ENCODE results near the gene PAXX. TPM values are rescaled to one million over a fixed set of nuclear protein-coding genes. Genes with fewer than 3 reads are reported as not detected.

PAXX gene
- total and polyA plus RNA-seq, 4 donors = 27.8 to 192 (median 41.0) TPM

DNA sequence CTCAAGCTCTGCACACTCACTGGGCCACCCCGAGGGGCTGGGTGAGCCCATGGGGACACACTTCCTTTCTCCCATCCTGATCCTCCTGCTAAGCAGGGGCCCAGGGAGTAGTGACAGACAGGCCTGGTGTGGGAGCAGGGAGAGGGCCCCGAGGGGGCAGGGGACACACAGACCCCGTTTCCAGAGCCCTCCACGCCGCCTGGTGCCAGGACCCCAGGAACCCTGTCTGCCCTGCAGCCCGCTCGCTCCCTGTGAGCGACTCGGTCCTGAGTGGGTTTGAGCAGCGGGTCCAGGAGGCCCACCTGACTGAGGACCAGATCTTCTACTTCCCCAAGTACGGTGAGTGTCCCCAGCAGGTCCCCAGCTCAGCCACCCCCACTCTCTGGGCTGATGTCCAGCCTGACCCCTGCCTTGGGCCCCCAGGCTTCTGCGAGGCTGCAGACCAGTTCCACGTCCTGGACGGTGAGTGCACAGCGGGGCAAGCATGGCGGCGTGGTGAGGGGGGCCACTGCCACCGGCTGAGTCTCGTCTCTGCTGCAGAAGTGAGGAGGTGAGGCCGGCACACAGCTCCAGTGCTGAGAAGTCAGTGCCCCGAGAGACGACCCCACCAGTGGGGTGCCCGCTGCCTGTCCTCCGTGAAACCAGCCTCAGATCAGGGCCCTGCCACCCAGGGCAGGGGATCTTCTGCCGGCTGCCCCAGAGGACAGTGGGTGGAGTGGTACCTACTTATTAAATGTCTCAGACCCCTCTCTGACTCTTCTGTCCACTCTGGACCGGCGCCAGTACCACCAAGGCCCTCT is 45.8 kb upstream of the PAXX start:
- intact Hi-C loops (cut with DNase I) = loop anchor here (5.0 to 10.0 kb wide), 4 partner anchors 46 to 162 kb away; partner anchors contain the start of genes TRAF2 (in 2 of the 2), FUT7 (in 1 of the 2) and PAXX (in 1 of the 2)
- no peak overlapping the region for H3K27ac ChIP-seq (ENCODE audit: low read depth in 1 of 2, low read length in 2 of 2)
- no peaks in the 10 kb centered on the region for H3K9me3 ChIP-seq (ENCODE audit: control insufficient read depth, low read length)
- peak in 1 of 2 donors; percentile 48 for DNase-seq
- H3K4me3 ChIP-seq (ENCODE audit: low read length in 2 of 2) = no peak overlapping the region
- H3K27me3 ChIP-seq (ENCODE audit: control insufficient read depth in 1 of 2, insufficient read depth in 2 of 2, low read length in 1 of 2) = no peaks in the 10 kb centered on the region
- 79 to 80% methylated on average over 27 of the region's 27 CpGs for WGBS, 2 donors
- ATAC-seq (ENCODE audit: low FRiP score) = no peak
- H3K36me3 ChIP-seq (ENCODE audit: control insufficient read depth in 1 of 2, insufficient read depth in 2 of 2, low read length in 1 of 2) = peaks cover 0 to 2% of the 10 kb centered on the region in 2 donors
- no peaks in the 10 kb centered on the region for H3K4me1 ChIP-seq (ENCODE audit: control insufficient read depth in 1 of 2, insufficient read depth in 2 of 2, low read length in 2 of 2)

DNA sequence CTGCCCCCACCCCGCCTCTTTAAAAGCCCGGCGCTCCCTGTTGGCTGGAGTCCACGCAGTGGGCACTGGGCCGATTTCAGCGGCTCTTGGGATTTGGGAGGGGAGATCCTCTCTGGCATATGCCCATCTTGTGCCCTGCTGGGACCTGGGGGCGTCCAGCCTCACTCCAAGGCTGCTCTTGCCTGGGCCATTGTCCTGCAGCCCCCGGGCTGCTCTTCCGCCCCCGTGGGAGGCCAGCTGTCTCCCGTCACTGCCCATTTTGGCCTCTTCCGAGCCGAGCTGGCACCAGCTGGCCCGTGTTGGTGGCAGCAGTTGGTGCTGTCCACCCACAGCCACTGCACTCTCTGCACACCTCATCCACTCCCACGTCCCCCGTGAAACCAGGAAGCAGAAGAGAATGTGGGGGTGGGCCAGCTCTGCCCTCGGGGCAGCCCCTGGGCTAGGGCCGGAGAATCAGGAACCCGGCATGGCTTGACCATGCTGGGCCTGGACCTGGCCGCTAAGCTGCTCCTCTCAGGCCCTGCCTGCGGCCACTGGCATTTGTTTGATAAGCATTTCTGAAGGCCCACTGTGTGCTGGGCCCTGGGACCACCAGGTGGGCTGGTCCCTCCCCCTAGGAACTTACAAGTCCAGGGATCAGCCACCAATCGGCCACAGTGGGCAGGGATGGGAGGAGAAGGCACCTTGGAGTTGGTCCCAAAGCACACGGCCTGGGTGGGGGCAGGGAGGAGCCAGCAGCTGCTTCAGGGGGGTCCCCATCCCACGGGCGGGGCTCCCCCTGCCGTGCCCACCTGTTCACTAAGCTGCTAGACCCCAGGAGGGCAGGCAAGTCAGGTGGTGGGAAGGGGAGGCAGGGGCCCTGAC is 45.0 kb upstream of the PAXX start:
- no peaks in the 10 kb centered on the region for H3K27me3 ChIP-seq (ENCODE audit: control insufficient read depth in 1 of 2, insufficient read depth in 2 of 2, low read length in 1 of 2)
- no peak for ATAC-seq (ENCODE audit: low FRiP score)
- H3K36me3 ChIP-seq (ENCODE audit: control insufficient read depth in 1 of 2, insufficient read depth in 2 of 2, low read length in 1 of 2) = no peaks in the 10 kb centered on the region
- intact Hi-C loops (cut with DNase I) = loop anchor here (5.0 to 10.0 kb wide), 4 partner anchors 45 to 162 kb away; partner anchors contain the start of genes TRAF2 (in 2 of the 2), FUT7 (in 1 of the 2) and PAXX (in 1 of the 2)
- no peak overlapping the region for H3K27ac ChIP-seq (ENCODE audit: low read depth in 1 of 2, low read length in 2 of 2)
- H3K9me3 ChIP-seq (ENCODE audit: control insufficient read depth, low read length) = no peaks in the 10 kb centered on the region
- H3K4me3 ChIP-seq (ENCODE audit: low read length in 2 of 2) = no peak overlapping the region
- DNase-seq = peak in 1 of 2 donors; percentile 49
- no peaks in the 10 kb centered on the region for H3K4me1 ChIP-seq (ENCODE audit: control insufficient read depth in 1 of 2, insufficient read depth in 2 of 2, low read length in 2 of 2)
- 17 to 24% methylated on average over 26 of the region's 26 CpGs for WGBS, 2 donors

GRCh38 chr9:136947955-136948510 is 44.2 kb upstream of the PAXX start:
- no peaks in the 10 kb centered on the region for H3K9me3 ChIP-seq (ENCODE audit: control insufficient read depth, low read length)
- no peak overlapping the region for H3K4me3 ChIP-seq (ENCODE audit: low read length in 2 of 2)
- H3K36me3 ChIP-seq (ENCODE audit: control insufficient read depth in 1 of 2, insufficient read depth in 2 of 2, low read length in 1 of 2) = no peaks in the 10 kb centered on the region
- peak in 1 of 2 donors; percentile 72 for DNase-seq
- no peaks in the 10 kb centered on the region for H3K4me1 ChIP-seq (ENCODE audit: control insufficient read depth in 1 of 2, insufficient read depth in 2 of 2, low read length in 2 of 2)
- H3K27me3 ChIP-seq (ENCODE audit: control insufficient read depth in 1 of 2, insufficient read depth in 2 of 2, low read length in 1 of 2) = no peaks in the 10 kb centered on the region
- 35 to 42% methylated on average over 15 of the region's 15 CpGs for WGBS, 2 donors
- intact Hi-C loops (cut with DNase I) = loop anchor here (5.0 to 10.0 kb wide), 4 partner anchors 44 to 163 kb away; partner anchors contain the start of genes TRAF2 (in 2 of the 2), FUT7 (in 1 of the 2) and PAXX (in 1 of the 2)
- no peak overlapping the region for H3K27ac ChIP-seq (ENCODE audit: low read depth in 1 of 2, low read length in 2 of 2)
- no peak for ATAC-seq (ENCODE audit: low FRiP score)

DNA sequence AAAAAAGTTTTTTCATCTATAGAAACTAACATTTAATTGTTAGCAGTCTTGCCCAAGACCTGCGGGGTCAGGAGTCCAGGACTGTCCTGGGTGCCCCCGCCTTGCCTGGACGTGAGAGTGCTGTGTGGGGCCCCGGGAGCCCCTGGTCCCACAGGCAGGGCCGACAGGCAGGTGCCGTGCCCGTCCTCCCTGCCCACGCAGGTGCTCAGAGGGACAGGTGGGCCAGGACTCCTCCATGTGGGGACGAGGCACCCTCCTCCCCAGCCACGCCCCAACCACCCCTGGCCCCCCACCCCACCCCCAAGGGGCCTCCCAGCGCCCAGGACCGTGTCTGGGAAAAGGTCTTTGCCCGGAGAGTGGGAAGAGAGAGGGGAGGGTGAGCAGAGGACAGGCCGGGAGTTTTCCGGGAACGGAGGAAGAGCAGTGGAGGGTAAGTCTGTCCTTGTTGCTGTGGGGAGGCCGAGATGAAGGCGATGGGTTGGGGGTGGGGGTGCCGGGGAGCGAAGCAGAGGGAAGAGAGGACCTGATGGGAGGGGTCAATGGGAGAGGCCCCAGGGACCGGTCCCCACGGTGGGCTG is 42.9 kb upstream of the PAXX start:
- Histone ChIP-seq H3K27ac (ENCODE audit: low read depth in 1 of 2, low read length in 2 of 2) (no peak overlapping the region), H3K36me3 (ENCODE audit: control insufficient read depth in 1 of 2, insufficient read depth in 2 of 2, low read length in 1 of 2) (no peaks in the 10 kb centered on the region), H3K4me3 (ENCODE audit: low read length in 2 of 2) (peak overlapping the region; percentile 21 to 41), H3K9me3 (ENCODE audit: control insufficient read depth, low read length) (no peaks in the 10 kb centered on the region), H3K4me1 (ENCODE audit: control insufficient read depth in 1 of 2, insufficient read depth in 2 of 2, low read length in 2 of 2) (no peaks in the 10 kb centered on the region), H3K27me3 (ENCODE audit: control insufficient read depth in 1 of 2, insufficient read depth in 2 of 2, low read length in 1 of 2) (no peaks in the 10 kb centered on the region)
- ATAC-seq (ENCODE audit: low FRiP score) = no peak
- no peak for DNase-seq
- intact Hi-C loops (cut with DNase I) = loop anchor here (5.0 to 10.0 kb wide), 4 partner anchors 43 to 165 kb away; partner anchors contain the start of genes TRAF2 (in 2 of the 2), FUT7 (in 1 of the 2) and PAXX (in 1 of the 2)
- 18 to 24% methylated on average over 19 to 22 of the region's 22 CpGs for WGBS, 2 donors

DNA sequence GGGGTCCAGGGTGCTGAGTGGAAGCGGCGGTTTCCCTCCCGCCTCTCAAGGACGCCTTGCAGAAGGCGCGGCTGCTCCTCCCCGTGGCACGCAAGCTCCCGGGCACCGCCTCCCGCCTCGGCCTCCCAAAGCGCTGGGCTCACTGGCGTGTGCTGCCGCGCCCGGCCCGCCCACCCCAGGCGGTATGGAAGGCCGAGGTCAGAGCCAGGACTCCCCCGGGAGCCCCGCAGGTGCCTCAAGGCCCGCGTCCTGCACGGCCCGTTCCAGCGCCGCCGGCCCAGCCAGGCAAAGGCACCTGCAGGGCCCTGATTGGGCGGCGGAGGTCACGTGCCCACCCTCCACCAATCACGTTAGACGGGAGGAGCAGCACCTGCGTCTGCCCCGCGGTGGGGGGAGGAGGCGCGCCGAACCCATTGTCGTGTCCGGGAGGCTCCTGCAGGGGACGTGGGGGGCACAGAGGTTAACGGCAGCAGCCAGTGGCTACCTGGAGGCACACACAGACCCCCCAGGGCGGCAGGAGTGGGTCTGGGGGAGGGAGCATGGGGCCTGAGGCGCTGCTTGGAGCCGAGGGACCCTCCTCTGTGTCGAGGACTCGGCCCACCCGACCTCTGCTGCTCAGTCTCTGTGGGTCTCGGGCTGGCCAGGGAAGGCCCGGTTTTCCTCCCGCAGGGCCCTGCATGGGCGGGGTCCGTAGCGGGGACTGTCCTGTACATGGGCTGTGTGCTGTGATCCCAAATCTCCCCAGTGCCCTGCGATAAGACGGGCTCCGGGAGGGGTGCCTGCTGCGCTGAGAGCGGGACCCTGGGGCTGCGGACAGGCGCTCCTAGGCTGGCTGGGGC is 42.2 kb upstream of the PAXX start:
- WGBS, 2 donors = 1% methylated on average over 54 to 63 of the region's 63 CpGs
- ATAC-seq (ENCODE audit: low FRiP score) (peak; percentile 90), DNase-seq (peak; percentile 96 to 98)
- H3K36me3 ChIP-seq (ENCODE audit: control insufficient read depth in 1 of 2, insufficient read depth in 2 of 2, low read length in 1 of 2) = no peaks in the 10 kb centered on the region
- H3K4me3 ChIP-seq (ENCODE audit: low read length in 2 of 2) = peak overlapping the region; percentile 21 to 41
- no peaks in the 10 kb centered on the region for H3K9me3 ChIP-seq (ENCODE audit: control insufficient read depth, low read length)
- H3K27me3 ChIP-seq (ENCODE audit: control insufficient read depth in 1 of 2, insufficient read depth in 2 of 2, low read length in 1 of 2) = no peaks in the 10 kb centered on the region
- intact Hi-C loops (cut with DNase I) = loop anchor here (5.0 to 10.0 kb wide), 4 partner anchors 42 to 165 kb away; partner anchors contain the start of genes FUT7 (in 2 of the 2), TRAF2 (in 2 of the 2) and PAXX (in 1 of the 2)
- H3K27ac ChIP-seq (ENCODE audit: low read depth in 1 of 2, low read length in 2 of 2) = peak overlapping the region in 1 of 2 donors; percentile 41
- H3K4me1 ChIP-seq (ENCODE audit: control insufficient read depth in 1 of 2, insufficient read depth in 2 of 2, low read length in 2 of 2) = no peaks in the 10 kb centered on the region

DNA sequence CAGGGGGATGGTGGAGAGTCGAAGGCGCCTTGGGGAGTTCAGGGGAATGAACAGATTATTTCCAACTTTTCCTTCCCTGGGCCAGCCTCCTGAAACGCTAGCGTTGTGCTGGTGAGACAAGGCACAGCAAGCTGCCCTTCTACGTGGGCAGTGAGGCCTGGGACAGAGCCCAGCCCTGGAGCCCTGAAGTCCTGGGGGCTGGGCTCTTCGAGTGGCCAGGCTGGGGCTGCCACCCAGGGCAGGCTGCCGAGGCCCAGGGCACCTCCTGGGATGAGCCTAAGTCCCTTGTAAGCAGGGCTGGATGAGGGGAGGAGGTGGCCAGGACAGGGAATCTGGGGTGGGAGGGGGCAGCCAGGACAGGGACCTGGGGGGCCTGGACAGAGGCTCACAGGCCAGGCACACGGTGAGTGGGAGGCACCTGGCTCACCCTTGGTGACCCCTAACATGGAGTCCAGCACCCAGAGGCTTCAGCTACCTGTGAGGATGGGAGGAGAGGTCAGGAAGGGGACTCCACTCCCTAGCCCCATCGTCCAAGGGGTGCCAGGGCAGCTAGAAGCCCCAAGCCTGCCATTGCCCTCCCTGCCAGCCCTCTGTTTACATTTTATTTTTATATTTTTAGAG is 41.5 kb upstream of the PAXX start:
- 8 to 14% methylated on average over 8 to 9 of the region's 9 CpGs for WGBS, 2 donors
- peak overlapping the region in 1 of 2 donors; percentile 41 for H3K27ac ChIP-seq (ENCODE audit: low read depth in 1 of 2, low read length in 2 of 2)
- DNase-seq = no peak
- H3K4me1 ChIP-seq (ENCODE audit: control insufficient read depth in 1 of 2, insufficient read depth in 2 of 2, low read length in 2 of 2) = no peaks in the 10 kb centered on the region
- H3K9me3 ChIP-seq (ENCODE audit: control insufficient read depth, low read length) = no peaks in the 10 kb centered on the region
- no peaks in the 10 kb centered on the region for H3K27me3 ChIP-seq (ENCODE audit: control insufficient read depth in 1 of 2, insufficient read depth in 2 of 2, low read length in 1 of 2)
- H3K4me3 ChIP-seq (ENCODE audit: low read length in 2 of 2) = no peak overlapping the region
- intact Hi-C loops (cut with DNase I) = loop anchor here in 1 of 2 donors (5.0 kb wide), 1 partner anchor 82 kb away; the partner anchor contains the start of gene FUT7
- H3K36me3 ChIP-seq (ENCODE audit: control insufficient read depth in 1 of 2, insufficient read depth in 2 of 2, low read length in 1 of 2) = no peaks in the 10 kb centered on the region
- ATAC-seq (ENCODE audit: low FRiP score) = peak; percentile 0

GRCh38 chr9:136951541-136952320 is 40.5 kb upstream of the PAXX start, which contains the start of gene LCN12:
TSS of gene LCN12 (plus strand) at chr9:136952273. CDS start at chr9:136952328, 55 bp downstream.
- intact Hi-C loops (cut with DNase I) = loop anchor here in 1 of 2 donors (5.0 kb wide), 1 partner anchor 81 kb away; the partner anchor contains the start of gene FUT7
- WGBS, 2 donors = 91% methylated on average over 14 of the region's 14 CpGs
- no peak within 1 kb of the TSS for H3K4me3 ChIP-seq (ENCODE audit: low read length in 2 of 2)
- no peaks in the 10 kb centered on the region for H3K4me1 ChIP-seq (ENCODE audit: control insufficient read depth in 1 of 2, insufficient read depth in 2 of 2, low read length in 2 of 2)
- no peaks in the 10 kb centered on the region for H3K36me3 ChIP-seq (ENCODE audit: control insufficient read depth in 1 of 2, insufficient read depth in 2 of 2, low read length in 1 of 2)
- ATAC-seq (ENCODE audit: low FRiP score) (no peak), DNase-seq (no peak)
- no peaks in the 10 kb centered on the region for H3K9me3 ChIP-seq (ENCODE audit: control insufficient read depth, low read length)
- H3K27me3 ChIP-seq (ENCODE audit: control insufficient read depth in 1 of 2, insufficient read depth in 2 of 2, low read length in 1 of 2) = no peaks in the 10 kb centered on the region
- no peak within 1 kb of the TSS for H3K27ac ChIP-seq (ENCODE audit: low read depth in 1 of 2, low read length in 2 of 2)
